IMR-90 (cell line): ENCODE measurements around the gene SMARCC2. TPM values are rescaled to one million over a fixed set of nuclear protein-coding genes. Genes with fewer than 3 reads are reported as not detected.
A peak's percentile ranks its signal among the peaks of the same experiment; 100 is the strongest.

ENCODE experiments used
- ATAC-seq: fragments of 200-7000 bp; cut with Tn5 transposase; 2 replicates; pipeline ENCODE4 v1.9.1; 2020; ENCODE audit warnings: low read depth, mild to moderate bottlenecking, moderate library complexity
- BruUV-seq: library from RNA; stranded (reverse); fragments of 400-500 nt; replicated peaks from 2 replicates; lab custom pipeline; 2021; lab: Mats Ljungman, UMichigan
- CTCF ChIA-PET: fragments of 300-600 bp; formaldehyde crosslinking; extraction: SDS; loops from one replicate; lab custom pipeline; 2021; ENCODE audit warnings: antibody characterized with exemption; lab: Yijun Ruan, JAX
- POLR2A ChIA-PET: fragments of 300-600 bp; sonication (Branson Sonifier 250); formaldehyde crosslinking; loops from one replicate; lab custom pipeline; 2022; ENCODE audit warnings: antibody characterized with exemption; ENCODE audit not compliant: unreplicated experiment; lab: Charles Lee
- DNase-seq: peaks from one replicate; pipeline ENCODE4 v3.0.0; 2013
- H2AFZ ChIP-seq: replicated peaks from 2 replicates; pipeline ENCODE3; 2013; ENCODE audit warnings: low read length, mild to moderate bottlenecking; ENCODE audit not compliant: poor library complexity
- H2AK5ac ChIP-seq: 2 replicates; pipeline ENCODE4 v1.6.1; 2013; ENCODE audit warnings: low read depth, low read length, inconsistent platforms
- H2AK9ac ChIP-seq: replicated peaks from 2 replicates; pipeline ENCODE3; 2013; ENCODE audit warnings: mild to moderate bottlenecking, low read depth, low read length, moderate library complexity; ENCODE audit not compliant: poor library complexity
- H2BK120ac ChIP-seq: 2 replicates; pipeline ENCODE4 v1.6.1; 2013; ENCODE audit warnings: low read depth, low read length, inconsistent platforms
- H2BK15ac ChIP-seq: 3 replicates; pipeline ENCODE4 v1.6.1; 2013; ENCODE audit warnings: low read depth, low read length, inconsistent platforms
- H2BK20ac ChIP-seq: 2 replicates; pipeline ENCODE4 v1.6.1; 2013; ENCODE audit warnings: low read depth, mild to moderate bottlenecking, inconsistent platforms, low read length, moderate library complexity
- H2BK5ac ChIP-seq: 2 replicates; pipeline ENCODE4 v1.6.1; 2013; ENCODE audit warnings: mild to moderate bottlenecking, low read depth, low read length, inconsistent platforms; ENCODE audit not compliant: poor library complexity, severe bottlenecking
- H3K14ac ChIP-seq: replicated peaks from 2 replicates; pipeline ENCODE4 v1.6.1; 2013; ENCODE audit warnings: low read depth, low read length, inconsistent platforms
- H3K18ac ChIP-seq: 2 replicates; pipeline ENCODE4 v1.6.1; 2013; ENCODE audit warnings: low read depth, low read length, control low read depth
- H3K23ac ChIP-seq: 2 replicates; pipeline ENCODE4 v1.6.1; 2013; ENCODE audit warnings: low read depth, low read length, inconsistent platforms
- H3K27ac ChIP-seq: 2 replicates; pipeline ENCODE4 v1.5.1; 2013; ENCODE audit warnings: mild to moderate bottlenecking, control low read depth, low read length; ENCODE audit not compliant: insufficient read depth
- H3K27me3 ChIP-seq: 2 replicates; pipeline ENCODE4 v1.6.1; 2013; ENCODE audit warnings: low read length; ENCODE audit not compliant: control insufficient read depth, insufficient read depth
- H3K36me3 ChIP-seq: 2 replicates; pipeline ENCODE4 v1.6.1; 2013; ENCODE audit warnings: low read length, mixed read lengths; ENCODE audit not compliant: control insufficient read depth, insufficient read depth
- H3K4ac ChIP-seq: 2 replicates; pipeline ENCODE4 v1.6.1; 2013; ENCODE audit warnings: low read depth, low read length, inconsistent platforms
- H3K4me1 ChIP-seq: 2 replicates; pipeline ENCODE4 v1.6.1; 2013; ENCODE audit warnings: low read length, mixed read lengths; ENCODE audit not compliant: control insufficient read depth, insufficient read depth
- H3K4me2 ChIP-seq: 2 replicates; pipeline ENCODE4 v1.6.1; 2013; ENCODE audit warnings: low read depth, mild to moderate bottlenecking, control low read depth, low read length, moderate library complexity
- H3K4me3 ChIP-seq: 2 replicates; pipeline ENCODE4 v1.5.1; 2013; ENCODE audit warnings: low read depth, mild to moderate bottlenecking, control low read depth, low read length, moderate library complexity; ENCODE audit not compliant: insufficient read depth
- H3K56ac ChIP-seq: 2 replicates; pipeline ENCODE4 v1.6.1; 2013; ENCODE audit warnings: low read length, inconsistent platforms; ENCODE audit not compliant: insufficient read depth; ENCODE audit errors: extremely low read depth
- H3K79me1 ChIP-seq, 2 experiments: 2 replicates each; pipeline ENCODE4 v1.6.1; 2013; ENCODE audit warnings: low read length in 2 of 2, inconsistent platforms in 1 of 2, low read depth in 1 of 2
- H3K9ac ChIP-seq: 2 replicates; pipeline ENCODE4 v1.6.1; 2013; ENCODE audit warnings: low read depth, low read length, control low read depth
- H3K9me1 ChIP-seq: 2 replicates; pipeline ENCODE4 v1.6.1; 2013; ENCODE audit warnings: low read length, inconsistent platforms; ENCODE audit not compliant: insufficient read depth
- H3K9me3 ChIP-seq: 2 replicates; pipeline ENCODE4 v1.6.1; 2013; ENCODE audit warnings: low read length; ENCODE audit not compliant: control insufficient read depth, insufficient read depth
- H4K20me1 ChIP-seq: 2 replicates; pipeline ENCODE4 v1.6.1; 2013; ENCODE audit warnings: low read length, inconsistent platforms; ENCODE audit not compliant: insufficient read depth
- H4K5ac ChIP-seq: 2 replicates; pipeline ENCODE4 v1.6.1; 2013; ENCODE audit warnings: mild to moderate bottlenecking, low read depth, low read length, control low read depth
- H4K8ac ChIP-seq, 2 experiments: 2 replicates each; pipeline ENCODE4 v1.6.1; 2013; ENCODE audit warnings: low read depth in 2 of 2, low read length in 2 of 2, control low read depth in 1 of 2, inconsistent platforms in 1 of 2
- H4K91ac ChIP-seq: 2 replicates; pipeline ENCODE4 v1.6.1; 2013; ENCODE audit warnings: low read depth, low read length, inconsistent platforms; ENCODE audit not compliant: insufficient read depth
- CEBPB ChIP-seq: IDR thresholded peaks from 2 replicates; pipeline ENCODE4 v1.6.1; 2012; ENCODE audit warnings: low read depth, low read length, improper control_type of control experiment
- MAZ ChIP-seq: IDR thresholded peaks from 2 replicates; pipeline ENCODE4 v1.6.1; 2012; ENCODE audit warnings: low read depth, mild to moderate bottlenecking, low read length, improper control_type of control experiment, moderate library complexity, borderline replicate concordance
- MXI1 ChIP-seq: IDR thresholded peaks from 2 replicates; pipeline ENCODE4 v1.6.1; 2012; ENCODE audit warnings: low read depth, mild to moderate bottlenecking, low read length, moderate library complexity, borderline replicate concordance
- POLR2A ChIP-seq: IDR thresholded peaks from 2 replicates; pipeline ENCODE4 v1.6.1; 2012; ENCODE audit warnings: mild to moderate bottlenecking, low read depth, low read length
- SMC3 ChIP-seq: fragments of 150-350 bp; IDR thresholded peaks from 2 replicates; pipeline ENCODE4 v1.6.1; 2016; ENCODE audit warnings: low read depth, mild to moderate bottlenecking, antibody characterized with exemption, low read length, moderate library complexity
- WGBS, 2 experiments: methylation state at CpG; one replicate each; pipeline versions ENCODE4 v1.1.5 to v1.1.7; 2013; ENCODE audit warnings: missing lambda C conversion rate in 2 of 2; ENCODE audit not compliant: insufficient read length in 1 of 2; ENCODE audit errors: extremely low coverage in 2 of 2; 5-methylcytosine and 5-hydroxymethylcytosine counted together
- dilution Hi-C: fragments of 300-500 bp; cut with HindIII; formaldehyde crosslinking; loops from one replicate; pipeline ENCODE4 v1.14.3; 2018; ENCODE audit warnings: low sequenced_read_pairs; ENCODE audit not compliant: unreplicated experiment
- in situ Hi-C: fragments of 300-500 bp; cut with MboI; formaldehyde crosslinking; loops from 3 replicates; pipeline ENCODE4 v1.14.3; 2019; ENCODE audit warnings: low sequenced_read_pairs, inconsistent platforms, mixed read lengths
- intact Hi-C: fragments of 100-400 bp; cut with micrococcal nuclease; formaldehyde crosslinking; loops from 2 replicates; pipeline ENCODE4 v1.10.0; 2022
- polyA plus RNA-seq, 3 experiments: library from polyadenylated mRNA; depleted of rRNA; stranded (reverse); fragments of >200 nt; gene quantifications; 2 replicates each; pipeline ENCODE4 v1.2.3, GENCODE V29; 2012; ENCODE audit warnings: low replicate concordance in 1 of 3
- total RNA-seq: library from RNA; depleted of rRNA; stranded (reverse); fragments of >200 nt; gene quantifications from 2 replicates; pipeline ENCODE4 v1.2.3, GENCODE V29; 2012

The SMARCC2 gene
- total and polyA plus RNA-seq, 2 of the 4 experiments (the other 2 are of a cell fraction): 42.3 to 43.8 TPM

DNA sequence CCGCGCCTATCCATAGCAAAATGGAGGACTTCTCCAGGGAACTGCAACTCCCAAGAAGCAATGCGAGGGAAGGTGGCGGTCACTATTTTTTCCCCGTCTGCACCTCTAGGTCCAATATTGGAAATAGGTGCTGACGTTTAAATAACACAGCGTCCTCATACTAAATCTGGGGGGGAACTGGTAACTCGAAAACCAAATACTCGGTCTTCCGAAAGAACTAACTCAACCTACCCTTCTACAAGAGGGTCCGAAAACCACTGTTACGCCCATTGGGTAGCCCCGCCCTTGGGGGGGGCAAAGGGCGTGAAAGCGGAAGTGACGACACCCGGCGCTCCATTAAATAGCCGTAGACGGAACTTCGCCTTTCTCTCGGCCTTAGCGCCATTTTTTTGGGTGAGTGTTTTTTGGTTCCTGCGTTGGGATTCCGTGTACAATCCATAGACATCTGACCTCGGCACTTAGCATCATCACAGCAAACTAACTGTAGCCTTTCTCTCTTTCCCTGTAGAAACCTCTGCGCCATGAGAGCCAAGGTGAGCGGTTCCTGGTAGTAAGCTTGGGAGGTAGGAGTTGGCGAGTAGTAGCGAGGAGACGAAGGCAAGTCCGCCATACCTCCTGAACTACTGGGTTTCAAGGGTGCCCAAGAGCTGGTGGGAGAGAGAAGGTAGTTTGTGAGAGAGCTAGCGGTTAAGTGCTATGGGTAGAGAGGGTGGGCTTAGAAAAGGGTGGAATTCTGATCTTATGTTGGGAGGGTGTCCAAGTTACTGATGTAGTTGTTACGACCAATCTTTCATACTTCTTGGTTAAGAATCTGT lies 72.8 kb downstream of the SMARCC2 start, which contains the start of gene RPL41:
RPL41 (plus strand) TSS at position 367 of the 815 bp plus-strand sequence.
- POLR2A ChIA-PET: interaction anchor here (0.9 to 1.0 kb wide), 2 partner anchors 12 to 63 kb away, joined by 3 to 14 read pairs; partner anchors contain the start of gene PA2G4
- Histone ChIP-seq H3K14ac (peak within 1 kb of the TSS; percentile 100), H4K20me1 (peaks cover 7% of the 10 kb centered on the region), H2AK5ac (peak within 1 kb of the TSS; percentile 100), H3K36me3 (peaks cover 24% of the 10 kb centered on the region), H2BK20ac (peak within 1 kb of the TSS; percentile 66; the same call in 1 of the 2 replicates), H2AK9ac (peak within 1 kb of the TSS; percentile 95), H4K91ac (peak within 1 kb of the TSS; percentile 96), H4K8ac (peak within 1 kb of the TSS; percentile 86 to 97), H2BK5ac (peak within 1 kb of the TSS; percentile 94), H3K56ac (peak within 1 kb of the TSS; percentile 98), H3K4me1 (peaks cover 7% of the 10 kb centered on the region), H3K18ac (peak within 1 kb of the TSS; percentile 72), H3K4me3 (peak within 1 kb of the TSS; percentile 85), H3K23ac (peak within 1 kb of the TSS; percentile 99), H3K27ac (peak within 1 kb of the TSS; percentile 95), H3K9me1 (no peaks in the 10 kb centered on the region), H3K9me3 (no peaks in the 10 kb centered on the region), H2BK120ac (peak within 1 kb of the TSS; percentile 84), H3K27me3 (no peaks in the 10 kb centered on the region), H2AFZ (peak within 1 kb of the TSS; percentile 82), H3K4me2 (peak within 1 kb of the TSS; percentile 71), H4K5ac (peak within 1 kb of the TSS; percentile 77), H3K4ac (peak within 1 kb of the TSS; percentile 99), H3K79me1 (peaks cover 7 to 43% of the 10 kb centered on the region in 2 experiments; a peak in 3 of 4 replicates), H3K9ac (peak within 1 kb of the TSS; percentile 99), H2BK15ac (peak within 1 kb of the TSS; percentile 92; the same call in 2 of the 3 replicates)
- TSS peak; percentile 97 for BruUV-seq
- DNase-seq: peak; percentile 91
- TF ChIP-seq CEBPB (0 out of 2 replicates have a peak, but pooled peaks have one; percentile 10), POLR2A (peak; percentile 100), SMC3 (no peak; the same call in 1 of the 2 replicates), MAZ (peak; percentile 97), MXI1 (no peak)
- dilution Hi-C loops (no loop called here), in situ Hi-C loops (no loop called here), intact Hi-C loops (no loop called here)
- WGBS, 2 experiments: 0% methylated on average over 11 of the region's 34 CpGs; no CpG with 5 or more reads in 1 of the 2 experiments
- ATAC-seq: peak; percentile 61
- CTCF ChIA-PET: interaction anchor here (1.6 to 3.9 kb wide), 3 partner anchors 10 to 73 kb away, joined by 4 to 27 read pairs (median 4); partner anchors contain the start of gene SMARCC2
